Muscle of arm (tissue), 12 donors: ENCODE results near the gene DENND4C. TPM values are rescaled to one million over a fixed set of nuclear protein-coding genes. Genes with fewer than 3 reads are reported as not detected.
"Not testable (repeated sequence)": the region's sequence is repeated elsewhere in the genome, so short reads cannot be mapped to it uniquely, and the experiment has no call there.

Experiments
- DNase-seq: peaks from one replicate; pipeline ENCODE4 v3.0.0-alpha.2; 2013
- polyA plus RNA-seq, 12 donors: library from polyadenylated mRNA; unstranded; fragments of 120-200 nt; gene quantifications; one replicate each; pipeline ENCODE4 v1.2.1, GENCODE V29; 2013; ENCODE audit not compliant: insufficient read length in 12 of 12

DENND4C gene
- polyA plus RNA-seq, 12 donors, result 22.7 to 164 (median 29.5) TPM

GRCh38 chr9:19216466-19216865 is 14.0 kb upstream of the DENND4C start:
- no peak for DNase-seq

GRCh38 chr9:19221326-19221725 is 9.2 kb upstream of the DENND4C start:
- DNase-seq, result no peak

- DNase-seq, result no peak
These were observed 6.8 kb upstream of the DENND4C start for GRCh38 chr9:19223724-19224123.

GRCh38 chr9:19224563-19224962 is 5.9 kb upstream of the DENND4C start:
- DNase-seq, result no peak

GRCh38 chr9:19229595-19230354 is 718 bp upstream of the DENND4C start:
- peak; percentile 86 for DNase-seq

- DNase-seq, result peak; percentile 31
These were observed 822 bp downstream of the DENND4C start for GRCh38 chr9:19231126-19231903.

GRCh38 chr9:19231904-19232822 is 1.7 kb downstream of the DENND4C start:
- peak; percentile 18 for DNase-seq

- peak; percentile 34 for DNase-seq
These were observed 2.3 kb downstream of the DENND4C start for GRCh38 chr9:19232823-19233194.

- no peak for DNase-seq
These were observed 2.9 kb downstream of the DENND4C start for GRCh38 chr9:19233344-19233743.

- no peak for DNase-seq
These were observed 9.5 kb downstream of the DENND4C start for GRCh38 chr9:19239955-19240354.

GRCh38 chr9:19241728-19242127 is 11.2 kb downstream of the DENND4C start:
- no peak for DNase-seq

- DNase-seq, result no peak
These were observed 13.0 kb downstream of the DENND4C start for GRCh38 chr9:19243366-19244033.

GRCh38 chr9:19246891-19247290 is 16.4 kb downstream of the DENND4C start:
- DNase-seq, result no peak

- DNase-seq, result no peak
These were observed 16.9 kb downstream of the DENND4C start for GRCh38 chr9:19247420-19247819.

- not testable (repeated sequence) for DNase-seq
These were observed 19.9 kb downstream of the DENND4C start for GRCh38 chr9:19250346-19250745.

GRCh38 chr9:19251203-19251602 is 20.7 kb downstream of the DENND4C start:
- DNase-seq, result not testable (repeated sequence)

- not testable (repeated sequence) for DNase-seq
These were observed 21.1 kb downstream of the DENND4C start for GRCh38 chr9:19251622-19252021.

- no peak for DNase-seq
These were observed 21.8 kb downstream of the DENND4C start for GRCh38 chr9:19252174-19252884.

GRCh38 chr9:19252885-19253219 is 22.4 kb downstream of the DENND4C start:
- DNase-seq, result no peak

- DNase-seq, result no peak
These were observed 24.6 kb downstream of the DENND4C start for GRCh38 chr9:19255112-19255511.

- DNase-seq, result no peak
These were observed 25.3 kb downstream of the DENND4C start for GRCh38 chr9:19255821-19256220.
